ENCODE results near the gene PACRGL.

PACRGL gene

GRCh38 chr4:20787940-20788665, 87.8 kb downstream of the PACRGL start:
- H3K36me3 ChIP-seq (ENCODE audit: low read depth), result no peaks in the 10 kb centered on the region
- DNase-seq (ENCODE audit: low spot score) (no peak), ATAC-seq (ENCODE audit: low read depth) (no peak)
- H3K27ac ChIP-seq (ENCODE audit: poor library complexity, severe bottlenecking), result no peak overlapping the region
- no peaks in the 10 kb centered on the region for H3K4me1 ChIP-seq (ENCODE audit: insufficient read depth, poor library complexity, severe bottlenecking)
- H3K27me3 ChIP-seq (ENCODE audit: insufficient read depth, poor library complexity, severe bottlenecking), result no peaks in the 10 kb centered on the region
- TF ChIP-seq, protein P1, sequence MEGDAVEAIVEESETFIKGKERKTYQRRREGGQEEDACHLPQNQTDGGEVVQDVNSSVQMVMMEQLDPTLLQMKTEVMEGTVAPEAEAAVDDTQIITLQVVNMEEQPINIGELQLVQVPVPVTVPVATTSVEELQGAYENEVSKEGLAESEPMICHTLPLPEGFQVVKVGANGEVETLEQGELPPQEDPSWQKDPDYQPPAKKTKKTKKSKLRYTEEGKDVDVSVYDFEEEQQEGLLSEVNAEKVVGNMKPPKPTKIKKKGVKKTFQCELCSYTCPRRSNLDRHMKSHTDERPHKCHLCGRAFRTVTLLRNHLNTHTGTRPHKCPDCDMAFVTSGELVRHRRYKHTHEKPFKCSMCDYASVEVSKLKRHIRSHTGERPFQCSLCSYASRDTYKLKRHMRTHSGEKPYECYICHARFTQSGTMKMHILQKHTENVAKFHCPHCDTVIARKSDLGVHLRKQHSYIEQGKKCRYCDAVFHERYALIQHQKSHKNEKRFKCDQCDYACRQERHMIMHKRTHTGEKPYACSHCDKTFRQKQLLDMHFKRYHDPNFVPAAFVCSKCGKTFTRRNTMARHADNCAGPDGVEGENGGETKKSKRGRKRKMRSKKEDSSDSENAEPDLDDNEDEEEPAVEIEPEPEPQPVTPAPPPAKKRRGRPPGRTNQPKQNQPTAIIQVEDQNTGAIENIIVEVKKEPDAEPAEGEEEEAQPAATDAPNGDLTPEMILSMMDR (IDR thresholded peaks at IDR 0.05; ENCODE audit: poor library complexity, severe bottlenecking), result no peak
- H3K4me3 ChIP-seq (ENCODE audit: severe bottlenecking), result no peak overlapping the region
- no peaks in the 10 kb centered on the region for H3K9me3 ChIP-seq (ENCODE audit: severe bottlenecking)

All from RWPE2 (cell line).